NCI-H226 (cell line): ENCODE results near the gene SMIM5.
A peak's percentile ranks its signal among the peaks of the same experiment; 100 is the strongest.
"Not testable (repeated sequence)": the region's sequence is repeated elsewhere in the genome, so short reads cannot be mapped to it uniquely, and the experiment has no call there.

Experiments used
- DNase-seq: peaks from one replicate; pipeline ENCODE4 v3.0.0-alpha.2; 2015

Gene SMIM5

GRCh38 chr17:75626496-75627038, 6.7 kb upstream of the SMIM5 start:
- no peak for DNase-seq

- DNase-seq = no peak
Observed at GRCh38 chr17:75627094-75627493, 6.1 kb upstream of the SMIM5 start.

- DNase-seq = no peak
Observed at GRCh38 chr17:75628425-75628824, 4.8 kb upstream of the SMIM5 start.

GRCh38 chr17:75629157-75629556, 4.1 kb upstream of the SMIM5 start:
- DNase-seq = no peak

- DNase-seq = no peak
Observed at GRCh38 chr17:75630071-75630917, 2.9 kb upstream of the SMIM5 start.

GRCh38 chr17:75631353-75631752, 1.9 kb upstream of the SMIM5 start:
- DNase-seq = no peak

GRCh38 chr17:75632428-75632827, 806 bp upstream of the SMIM5 start:
- no peak for DNase-seq

- peak; percentile 85 for DNase-seq
Observed at GRCh38 chr17:75633486-75634375, 497 bp downstream of the SMIM5 start.

- DNase-seq = no peak
Observed at GRCh38 chr17:75634376-75634740, 1.1 kb downstream of the SMIM5 start.

- DNase-seq = no peak
Observed at GRCh38 chr17:75634754-75635609, 1.7 kb downstream of the SMIM5 start.

GRCh38 chr17:75635610-75636202, 2.5 kb downstream of the SMIM5 start:
- peak; percentile 49 for DNase-seq

GRCh38 chr17:75636381-75637142, 3.3 kb downstream of the SMIM5 start:
- DNase-seq = no peak

GRCh38 chr17:75637143-75637538, 3.9 kb downstream of the SMIM5 start:
- DNase-seq = no peak

- DNase-seq = no peak
Observed at GRCh38 chr17:75637551-75637950, 4.3 kb downstream of the SMIM5 start.

GRCh38 chr17:75638039-75638438, 4.8 kb downstream of the SMIM5 start:
- not testable (repeated sequence) for DNase-seq

GRCh38 chr17:75638893-75639292, 5.7 kb downstream of the SMIM5 start:
- no peak for DNase-seq

- DNase-seq = no peak
Observed at GRCh38 chr17:75639327-75639726, 6.1 kb downstream of the SMIM5 start.

- DNase-seq = no peak
Observed at GRCh38 chr17:75639771-75640555, 6.7 kb downstream of the SMIM5 start.

GRCh38 chr17:75640556-75641119, 7.4 kb downstream of the SMIM5 start:
- no peak for DNase-seq

GRCh38 chr17:75641343-75641742, 8.1 kb downstream of the SMIM5 start:
- no peak for DNase-seq
